NCI-H2107 treated with DMSO at 0.1 percent for 48 hours (cell line): ENCODE results near the gene SLAIN1.
A peak's percentile ranks its signal among the peaks of the same experiment; 100 is the strongest.

Experiments used
- DNase-seq: peaks from one replicate; lab custom pipeline; 2025; ENCODE audit not compliant: unreplicated experiment; lab: John Stamatoyannopoulos, UW

Gene SLAIN1

DNA sequence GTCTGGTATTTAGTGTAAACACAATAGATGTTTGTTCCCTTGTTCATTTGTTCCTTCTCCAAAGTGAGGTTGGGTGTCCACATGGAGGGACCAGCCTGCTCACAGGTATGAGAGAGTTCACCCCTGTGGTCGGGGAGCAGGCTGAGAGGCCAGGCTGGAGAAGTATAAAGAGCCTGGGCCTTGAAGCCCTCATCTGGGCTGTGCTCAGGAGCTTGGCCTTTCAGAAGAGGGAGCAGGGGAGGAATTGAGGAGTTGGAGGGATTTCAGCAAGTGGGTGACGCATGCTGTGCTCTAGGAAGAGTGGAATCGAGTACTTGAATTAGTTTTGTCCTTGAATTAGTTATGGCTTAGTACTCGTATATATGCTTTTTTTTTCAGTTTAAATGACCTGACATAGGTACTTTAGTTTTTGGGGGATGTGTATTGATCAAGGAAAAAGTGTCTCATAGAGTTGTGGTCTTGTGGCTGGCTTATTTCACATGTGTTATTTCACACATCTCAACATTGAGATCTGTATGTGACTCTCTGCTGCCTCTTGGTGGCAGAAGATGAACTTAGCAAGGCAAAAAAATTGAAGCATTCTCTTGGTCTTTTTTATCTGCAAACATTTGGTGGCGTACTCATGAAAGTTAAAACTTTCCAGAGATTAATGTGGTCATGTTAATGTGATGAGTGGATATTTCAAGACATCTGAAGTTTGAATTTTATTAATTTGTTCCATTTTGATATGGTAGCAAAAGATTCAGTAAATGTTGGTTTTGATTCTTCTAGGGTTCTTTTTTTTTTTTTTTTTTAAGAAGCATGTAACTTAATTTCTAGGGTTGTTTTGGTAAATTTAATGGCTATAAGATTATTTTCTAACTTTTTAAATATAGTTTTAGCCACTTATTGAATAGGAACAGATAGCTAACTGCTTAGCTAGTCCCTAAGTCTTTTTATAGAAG lies 54.3 kb downstream of the SLAIN1 start:
- DNase-seq: peak; percentile 13

- no peak for DNase-seq
Measured at GRCh38 chr13:77752512-77753069, 55.1 kb downstream of the SLAIN1 start.

DNA sequence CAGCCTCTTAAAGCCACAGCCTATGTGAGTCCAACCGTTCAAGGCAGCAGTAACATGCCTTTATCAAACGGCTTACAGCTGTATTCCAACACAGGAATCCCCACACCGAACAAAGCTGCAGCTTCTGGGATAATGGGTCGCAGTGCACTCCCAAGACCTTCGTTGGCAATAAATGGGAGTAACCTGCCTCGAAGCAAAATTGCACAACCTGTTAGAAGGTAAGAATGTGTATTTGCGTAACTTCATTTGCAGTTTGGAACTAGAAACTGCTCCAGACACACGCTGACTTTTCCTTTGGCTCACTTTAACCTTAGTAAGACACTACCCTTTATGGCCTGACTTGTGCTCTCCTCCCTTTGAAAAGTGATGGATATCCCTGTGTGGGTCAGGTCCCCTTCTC lies 63.4 kb downstream of the SLAIN1 start:
- no peak for DNase-seq

- DNase-seq: no peak
Measured at GRCh38 chr13:77767413-77767812, 69.9 kb downstream of the SLAIN1 start.

- DNase-seq: no peak
Measured at GRCh38 chr13:77774181-77774580, 76.7 kb downstream of the SLAIN1 start.

DNA sequence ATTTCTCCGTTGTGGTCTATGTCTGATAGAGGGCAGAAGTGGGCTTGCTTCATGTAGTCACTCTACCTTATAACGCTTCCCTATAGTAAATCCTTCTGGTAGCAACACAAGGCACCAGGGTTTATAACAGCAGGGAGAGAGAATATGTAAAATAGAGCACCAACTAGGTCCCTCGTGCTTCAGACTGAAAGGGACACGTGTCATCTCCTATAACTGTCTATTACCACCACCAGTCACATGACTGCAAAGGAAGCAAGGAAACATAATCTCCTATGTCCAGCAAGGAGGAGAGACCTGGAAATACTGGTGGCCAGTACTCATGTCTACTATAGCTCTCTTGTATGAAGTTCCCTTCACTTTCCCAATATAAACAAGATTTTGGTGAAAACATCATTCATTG lies 79.2 kb downstream of the SLAIN1 start:
- no peak for DNase-seq

DNA sequence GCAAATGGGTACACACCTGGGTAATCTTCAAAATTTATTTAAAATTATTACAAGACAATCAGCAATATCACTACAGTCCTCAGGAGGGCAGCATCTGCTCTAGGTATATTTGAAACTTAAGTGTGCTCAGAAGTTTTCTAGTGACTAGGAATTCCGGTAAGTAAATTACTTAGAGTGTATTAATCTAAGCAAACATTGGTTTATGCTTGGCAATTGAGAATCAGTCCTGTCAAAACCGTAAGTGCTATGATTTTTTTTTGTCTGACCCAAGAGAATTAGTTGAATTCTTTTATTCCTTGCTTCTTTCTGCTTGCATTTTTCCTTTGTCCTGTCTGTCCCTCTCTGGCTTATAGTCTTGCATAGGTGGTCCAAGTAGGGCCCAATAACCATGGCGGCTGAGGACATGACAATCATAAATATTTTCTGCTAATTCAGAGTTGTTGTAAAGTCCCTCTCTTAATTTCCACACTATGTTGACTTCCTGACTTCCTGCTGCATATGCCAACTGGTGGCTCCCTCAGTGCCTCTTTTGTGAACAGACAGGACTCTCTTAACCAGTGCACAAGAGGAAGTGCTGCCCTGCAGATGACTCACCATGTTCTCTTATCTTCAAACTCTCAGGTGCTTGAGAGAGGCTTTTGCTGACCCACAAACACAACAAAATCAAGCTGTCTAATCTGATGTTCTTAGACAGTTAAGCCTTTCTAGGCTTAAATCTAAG lies 82.2 kb downstream of the SLAIN1 start:
- peak; percentile 25 for DNase-seq

DNA sequence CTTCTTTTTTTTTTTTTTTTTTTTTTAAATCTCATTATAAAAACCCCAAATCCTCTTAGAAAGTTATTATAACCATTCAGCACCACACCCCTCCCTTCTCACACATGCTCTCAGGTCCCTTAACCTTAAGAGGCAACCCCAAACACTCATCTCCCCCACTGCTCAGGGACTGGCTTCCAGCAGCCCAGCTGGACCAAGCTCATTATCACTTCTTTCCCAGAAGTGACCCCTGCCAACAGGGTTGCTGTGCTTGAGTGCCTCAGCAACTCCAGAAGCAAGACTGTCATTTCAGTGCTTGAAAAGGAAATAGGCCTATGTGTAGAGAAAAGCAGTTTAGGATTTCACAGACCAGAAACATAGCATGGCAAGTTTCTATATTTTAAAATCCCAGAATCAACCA lies 84.3 kb downstream of the SLAIN1 start:
- DNase-seq: no peak

GRCh38 chr13:77784515-77784914 lies 87.0 kb downstream of the SLAIN1 start:
- DNase-seq: no peak

DNA sequence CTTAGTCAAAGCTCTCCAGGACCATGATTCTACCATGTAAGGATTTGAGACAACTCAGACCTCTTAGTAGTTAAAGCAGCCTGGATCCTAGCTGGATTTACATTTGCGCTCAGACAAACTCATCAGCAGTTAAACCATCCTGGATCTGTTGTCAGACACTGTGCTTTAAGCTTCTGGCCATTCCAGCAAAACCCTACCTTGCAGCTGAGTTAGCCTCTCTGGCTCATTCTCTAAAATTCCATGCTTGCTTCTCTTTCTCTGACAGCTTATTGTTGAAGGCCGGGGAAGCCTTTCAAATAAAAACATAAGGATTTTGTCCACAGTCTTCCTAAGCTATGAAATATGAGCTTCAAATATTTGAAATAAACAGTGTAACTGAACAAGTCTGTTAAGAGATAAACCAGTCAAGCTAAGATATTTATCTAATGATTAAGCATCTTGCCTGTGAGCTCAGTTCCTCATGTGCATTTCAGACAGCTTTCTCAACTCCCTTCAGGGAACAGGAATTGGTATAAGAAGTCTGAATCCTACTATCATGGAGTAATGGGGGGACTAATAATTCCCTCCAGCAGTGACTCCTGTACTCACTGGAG lies 89.3 kb downstream of the SLAIN1 start:
- DNase-seq: no peak

GRCh38 chr13:77789376-77789775 lies 91.9 kb downstream of the SLAIN1 start:
- no peak for DNase-seq

DNA sequence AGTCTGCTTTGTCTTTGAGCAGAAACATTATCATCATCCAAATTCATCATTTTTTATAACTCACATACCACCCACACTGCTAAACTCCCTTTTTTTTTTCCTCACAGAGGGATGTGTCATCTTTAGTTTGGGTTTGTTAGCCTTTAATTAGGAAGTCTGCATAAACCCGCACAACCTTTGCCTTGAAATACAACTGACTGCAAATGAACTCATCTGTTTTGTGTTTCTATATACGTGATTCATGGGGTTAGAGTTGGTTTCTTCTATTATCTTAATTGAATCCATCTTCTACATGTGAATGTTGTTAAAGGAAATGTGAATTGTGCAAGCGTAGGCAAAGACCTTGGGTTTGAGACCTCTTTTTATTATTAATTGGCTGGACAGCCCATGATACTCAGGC lies 102.7 kb downstream of the SLAIN1 start:
- DNase-seq: no peak

DNA sequence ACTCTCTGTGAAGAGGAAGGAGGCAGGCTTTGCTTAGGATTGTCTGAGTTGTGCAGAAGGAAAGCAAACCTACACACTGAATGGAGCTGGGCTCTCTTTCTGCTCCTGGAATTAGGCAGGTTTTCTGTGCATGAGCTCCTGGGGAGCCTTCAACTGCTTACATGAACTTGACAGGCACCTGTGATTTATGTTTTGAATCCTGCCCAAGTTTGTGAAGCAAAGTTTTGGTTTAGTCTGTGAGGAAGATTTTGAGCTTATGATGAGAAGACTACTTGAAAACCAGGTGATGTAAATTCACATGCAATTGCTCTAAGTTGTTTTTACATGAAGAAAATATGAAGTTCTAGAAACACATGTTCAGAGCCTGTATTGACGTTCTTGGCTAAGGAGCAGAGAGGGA lies 109.0 kb downstream of the SLAIN1 start:
- DNase-seq: no peak

- no peak for DNase-seq
Measured at GRCh38 chr13:77807431-77808135, 110.1 kb downstream of the SLAIN1 start.

GRCh38 chr13:77810430-77810829 lies 112.9 kb downstream of the SLAIN1 start:
- DNase-seq: peak; percentile 7

DNA sequence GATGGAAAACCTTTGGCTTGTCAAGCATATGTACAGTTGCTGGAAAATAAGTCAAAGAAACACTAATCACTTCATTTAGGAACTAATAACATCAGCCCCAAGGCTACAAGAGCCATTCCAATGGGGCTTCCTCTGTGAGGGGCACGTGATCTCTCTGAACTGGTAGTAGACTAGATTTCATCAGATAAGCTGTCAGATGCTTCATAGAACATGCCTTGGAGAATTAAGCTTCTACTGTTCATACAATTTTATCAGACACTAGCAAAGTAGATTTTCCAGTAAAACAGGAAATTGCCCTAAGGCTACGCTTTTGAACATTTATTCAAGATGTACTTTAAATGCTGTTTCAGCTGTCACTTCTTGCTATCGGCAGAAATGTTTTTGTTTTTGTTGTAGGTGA lies 113.4 kb downstream of the SLAIN1 start:
- DNase-seq: no peak

- no peak for DNase-seq
Measured at GRCh38 chr13:77811381-77811780, 113.9 kb downstream of the SLAIN1 start.

- DNase-seq: no peak
Measured at GRCh38 chr13:77811981-77812380, 114.5 kb downstream of the SLAIN1 start.
